ENCODE data around the gene TMEM94.

Gene TMEM94

DNA sequence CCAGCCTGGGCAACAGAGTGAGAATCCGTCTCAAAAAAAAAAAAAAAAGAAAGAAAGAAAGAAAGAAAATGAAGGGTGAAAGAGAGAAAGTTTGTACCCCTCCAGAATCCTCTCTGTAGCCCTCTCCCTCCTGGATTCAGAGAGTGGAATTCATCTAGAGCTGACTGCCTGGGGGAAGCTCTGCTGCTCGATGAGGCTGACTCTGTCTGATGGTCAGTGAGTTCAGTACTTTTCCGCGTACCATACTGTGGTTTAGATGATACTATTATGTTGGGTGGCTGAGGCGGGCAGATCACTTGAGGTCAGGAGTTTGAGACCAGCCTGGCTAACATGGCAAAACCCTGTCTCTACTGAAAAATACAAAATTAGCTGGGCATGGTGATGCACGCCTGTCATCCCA lies 14.8 kb downstream of the TMEM94 start:
- no peaks in the 10 kb centered on the region for H3K9me3 ChIP-seq (replicated peaks in 1 of 2; ENCODE audit: control insufficient read depth in 2 of 2, insufficient read depth in 1 of 2, low read depth in 1 of 2, low read length in 2 of 2)
- no peak overlapping the region for H2BK12ac ChIP-seq (ENCODE audit: low read length)
- H3K18ac ChIP-seq (ENCODE audit: low read length): no peak overlapping the region
- H2BK120ac ChIP-seq (ENCODE audit: low read depth, low read length): no peak overlapping the region
- H3K23ac ChIP-seq (ENCODE audit: low read depth, low read length, poor library complexity): no peak overlapping the region
- no peak overlapping the region for H2AFZ ChIP-seq (ENCODE audit: low read length)
- DNase-seq (ENCODE audit: low spot score): no peak
- H3K36me3 ChIP-seq (replicated peaks in 1 of 2; ENCODE audit: control insufficient read depth in 2 of 2, insufficient read depth in 2 of 2, low read length in 2 of 2): peaks cover 4 to 31% of the 10 kb centered on the region in 2 donors
- no CpG with 5 or more reads among the region's 6 CpGs for WGBS, 2 donors (ENCODE audit: extremely low coverage in 2 of 2, insufficient read length in 2 of 2, insufficient replicate concordance in 1 of 2)
- H4K8ac ChIP-seq (ENCODE audit: low read depth, low read length): no peak overlapping the region
- H3K14ac ChIP-seq (ENCODE audit: low read length): no peak overlapping the region
- no peaks in the 10 kb centered on the region for H3K79me1 ChIP-seq (ENCODE audit: low read depth, low read length)
- no peak overlapping the region for H3K4me2 ChIP-seq (ENCODE audit: insufficient read depth, low read length, poor library complexity, severe bottlenecking)
- H2BK15ac ChIP-seq (ENCODE audit: low read length): no peak overlapping the region
- H2BK5ac ChIP-seq (ENCODE audit: low read length): no peak overlapping the region
- H3K4me3 ChIP-seq (ENCODE audit: low read length in 2 of 2): no peak overlapping the region
- H3K4me1 ChIP-seq (ENCODE audit: control insufficient read depth in 2 of 2, insufficient read depth in 1 of 2, low read depth in 1 of 2, low read length in 2 of 2): peaks cover 17 to 18% of the 10 kb centered on the region in 2 donors
- H3K27me3 ChIP-seq (ENCODE audit: control insufficient read depth in 3 of 3, insufficient read depth in 3 of 3, low read depth in 1 of 3, low read length in 3 of 3): no peaks in the 10 kb centered on the region
- no peak overlapping the region for H3K27ac ChIP-seq (replicated peaks; ENCODE audit: low read length)
- no peak overlapping the region for H2AK5ac ChIP-seq (ENCODE audit: low read depth, low read length)
- H3K4ac ChIP-seq (ENCODE audit: low read length): no peak overlapping the region
- no peak overlapping the region for H3K9ac ChIP-seq (ENCODE audit: low read depth, low read length, poor library complexity)
- H4K91ac ChIP-seq (ENCODE audit: low read depth, low read length, poor library complexity): no peak overlapping the region

- Histone ChIP-seq H3K79me1 (ENCODE audit: low read depth, low read length) (no peaks in the 10 kb centered on the region), H4K8ac (ENCODE audit: low read depth, low read length) (no peak overlapping the region), H3K14ac (ENCODE audit: low read length) (no peak overlapping the region), H2AK5ac (ENCODE audit: low read depth, low read length) (no peak overlapping the region), H2BK12ac (ENCODE audit: low read length) (no peak overlapping the region), H3K4me1 (ENCODE audit: control insufficient read depth in 2 of 2, insufficient read depth in 1 of 2, low read depth in 1 of 2, low read length in 2 of 2) (peaks cover 25 to 26% of the 10 kb centered on the region in 2 donors), H3K23ac (ENCODE audit: low read depth, low read length, poor library complexity) (no peak overlapping the region), H2BK5ac (ENCODE audit: low read length) (no peak overlapping the region), H2BK120ac (ENCODE audit: low read depth, low read length) (no peak overlapping the region), H3K18ac (ENCODE audit: low read length) (no peak overlapping the region), H3K4me3 (ENCODE audit: low read length in 2 of 2) (no peak overlapping the region), H2BK15ac (ENCODE audit: low read length) (no peak overlapping the region), H3K4me2 (ENCODE audit: insufficient read depth, low read length, poor library complexity, severe bottlenecking) (no peak overlapping the region), H4K91ac (ENCODE audit: low read depth, low read length, poor library complexity) (no peak overlapping the region), H3K27me3 (ENCODE audit: control insufficient read depth in 3 of 3, insufficient read depth in 3 of 3, low read depth in 1 of 3, low read length in 3 of 3) (no peaks in the 10 kb centered on the region), H3K27ac (replicated peaks; ENCODE audit: low read length) (no peak overlapping the region), H3K36me3 (replicated peaks in 1 of 2; ENCODE audit: control insufficient read depth in 2 of 2, insufficient read depth in 2 of 2, low read length in 2 of 2) (peaks cover 6 to 32% of the 10 kb centered on the region in 2 donors), H3K9ac (ENCODE audit: low read depth, low read length, poor library complexity) (no peak overlapping the region), H2AFZ (ENCODE audit: low read length) (no peak overlapping the region), H3K4ac (ENCODE audit: low read length) (no peak overlapping the region), H3K9me3 (replicated peaks in 1 of 2; ENCODE audit: control insufficient read depth in 2 of 2, insufficient read depth in 1 of 2, low read depth in 1 of 2, low read length in 2 of 2) (no peaks in the 10 kb centered on the region)
- WGBS, 2 donors (ENCODE audit: extremely low coverage in 2 of 2, insufficient read length in 2 of 2, insufficient replicate concordance in 1 of 2): no CpG with 5 or more reads among the region's 4 CpGs
- DNase-seq (ENCODE audit: low spot score): no peak
Observed at GRCh38 chr17:75472119-75472518, 15.7 kb downstream of the TMEM94 start.

DNA sequence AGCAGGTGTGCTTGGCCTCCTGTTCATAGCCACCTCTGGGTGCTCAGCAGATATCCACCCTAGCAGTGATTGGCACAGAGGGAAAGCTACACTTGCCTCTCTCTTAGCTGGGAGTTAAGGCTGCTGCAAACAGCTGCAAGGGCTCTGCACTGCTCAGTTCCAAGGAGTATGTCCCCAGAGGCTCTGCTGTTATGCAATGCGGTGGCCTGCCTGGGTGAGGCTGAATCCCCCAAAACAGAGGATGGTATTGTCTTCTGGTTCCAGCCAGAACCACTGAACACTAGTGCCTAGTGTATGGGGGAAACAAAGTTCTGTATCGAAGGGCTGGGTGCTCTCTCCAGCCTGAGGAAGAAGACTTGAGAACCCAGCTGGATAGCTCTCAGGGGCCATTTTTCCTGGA lies 16.8 kb downstream of the TMEM94 start:
- Histone ChIP-seq H2AK5ac (ENCODE audit: low read depth, low read length) (no peak overlapping the region), H3K27ac (replicated peaks; ENCODE audit: low read length) (no peak overlapping the region), H4K8ac (ENCODE audit: low read depth, low read length) (no peak overlapping the region), H3K9ac (ENCODE audit: low read depth, low read length, poor library complexity) (no peak overlapping the region), H3K23ac (ENCODE audit: low read depth, low read length, poor library complexity) (no peak overlapping the region), H3K9me3 (replicated peaks in 1 of 2; ENCODE audit: control insufficient read depth in 2 of 2, insufficient read depth in 1 of 2, low read depth in 1 of 2, low read length in 2 of 2) (no peaks in the 10 kb centered on the region), H3K4me2 (ENCODE audit: insufficient read depth, low read length, poor library complexity, severe bottlenecking) (no peak overlapping the region), H3K27me3 (ENCODE audit: control insufficient read depth in 3 of 3, insufficient read depth in 3 of 3, low read depth in 1 of 3, low read length in 3 of 3) (no peaks in the 10 kb centered on the region), H3K4me3 (ENCODE audit: low read length in 2 of 2) (no peak overlapping the region), H2BK15ac (ENCODE audit: low read length) (no peak overlapping the region), H3K36me3 (replicated peaks in 1 of 2; ENCODE audit: control insufficient read depth in 2 of 2, insufficient read depth in 2 of 2, low read length in 2 of 2) (peaks cover 6 to 37% of the 10 kb centered on the region in 2 donors), H3K14ac (ENCODE audit: low read length) (no peak overlapping the region), H3K4ac (ENCODE audit: low read length) (no peak overlapping the region), H2BK120ac (ENCODE audit: low read depth, low read length) (no peak overlapping the region), H4K91ac (ENCODE audit: low read depth, low read length, poor library complexity) (no peak overlapping the region), H2AFZ (ENCODE audit: low read length) (no peak overlapping the region), H2BK5ac (ENCODE audit: low read length) (no peak overlapping the region), H3K79me1 (ENCODE audit: low read depth, low read length) (no peaks in the 10 kb centered on the region), H2BK12ac (ENCODE audit: low read length) (no peak overlapping the region), H3K4me1 (ENCODE audit: control insufficient read depth in 2 of 2, insufficient read depth in 1 of 2, low read depth in 1 of 2, low read length in 2 of 2) (peaks cover 26 to 27% of the 10 kb centered on the region in 2 donors), H3K18ac (ENCODE audit: low read length) (no peak overlapping the region)
- DNase-seq (ENCODE audit: low spot score): no peak
- no CpG with 5 or more reads among the region's 2 CpGs for WGBS, 2 donors (ENCODE audit: extremely low coverage in 2 of 2, insufficient read length in 2 of 2, insufficient replicate concordance in 1 of 2)

GRCh38 chr17:75474736-75475135 lies 18.3 kb downstream of the TMEM94 start:
- Histone ChIP-seq H3K4me1 (ENCODE audit: control insufficient read depth in 2 of 2, insufficient read depth in 1 of 2, low read depth in 1 of 2, low read length in 2 of 2) (peaks cover 33 to 36% of the 10 kb centered on the region in 2 donors), H4K91ac (ENCODE audit: low read depth, low read length, poor library complexity) (no peak overlapping the region), H3K79me1 (ENCODE audit: low read depth, low read length) (no peaks in the 10 kb centered on the region), H3K23ac (ENCODE audit: low read depth, low read length, poor library complexity) (no peak overlapping the region), H2BK5ac (ENCODE audit: low read length) (no peak overlapping the region), H2BK120ac (ENCODE audit: low read depth, low read length) (peak overlapping the region; percentile 84), H2BK15ac (ENCODE audit: low read length) (peak overlapping the region; percentile 62), H3K9ac (ENCODE audit: low read depth, low read length, poor library complexity) (peak overlapping the region; percentile 34), H3K4me3 (ENCODE audit: low read length in 2 of 2) (no peak overlapping the region), H2BK12ac (ENCODE audit: low read length) (peak overlapping the region; percentile 79), H3K4me2 (ENCODE audit: insufficient read depth, low read length, poor library complexity, severe bottlenecking) (no peak overlapping the region), H3K36me3 (replicated peaks in 1 of 2; ENCODE audit: control insufficient read depth in 2 of 2, insufficient read depth in 2 of 2, low read length in 2 of 2) (peaks cover 6 to 35% of the 10 kb centered on the region in 2 donors), H2AK5ac (ENCODE audit: low read depth, low read length) (peak overlapping the region; percentile 72), H4K8ac (ENCODE audit: low read depth, low read length) (no peak overlapping the region), H2AFZ (ENCODE audit: low read length) (no peak overlapping the region), H3K4ac (ENCODE audit: low read length) (no peak overlapping the region), H3K14ac (ENCODE audit: low read length) (no peak overlapping the region), H3K9me3 (replicated peaks in 1 of 2; ENCODE audit: control insufficient read depth in 2 of 2, insufficient read depth in 1 of 2, low read depth in 1 of 2, low read length in 2 of 2) (no peaks in the 10 kb centered on the region), H3K27me3 (ENCODE audit: control insufficient read depth in 3 of 3, insufficient read depth in 3 of 3, low read depth in 1 of 3, low read length in 3 of 3) (no peaks in the 10 kb centered on the region), H3K18ac (ENCODE audit: low read length) (peak overlapping the region; percentile 94), H3K27ac (replicated peaks; ENCODE audit: low read length) (peak overlapping the region; percentile 61)
- no peak for DNase-seq (ENCODE audit: low spot score)
- no CpG with 5 or more reads among the region's 6 CpGs for WGBS, 2 donors (ENCODE audit: extremely low coverage in 2 of 2, insufficient read length in 2 of 2, insufficient replicate concordance in 1 of 2)

All from neuronal stem cell (in vitro differentiated cells).